ENCODE data around the gene RGS13.

Gene RGS13

GRCh38 chr1:192626366-192627179, 9.4 kb upstream of the RGS13 start:
- DNase-seq (ENCODE audit: low spot score): no peak

- no peak for DNase-seq (ENCODE audit: low spot score)
Measured at GRCh38 chr1:192627901-192628300, 8.0 kb upstream of the RGS13 start.

GRCh38 chr1:192628396-192629057, 7.4 kb upstream of the RGS13 start:
- DNase-seq (ENCODE audit: low spot score): no peak

GRCh38 chr1:192629612-192630011, 6.3 kb upstream of the RGS13 start:
- no peak for DNase-seq (ENCODE audit: low spot score)

GRCh38 chr1:192630521-192631287, 5.2 kb upstream of the RGS13 start:
- no peak for DNase-seq (ENCODE audit: low spot score)

- DNase-seq (ENCODE audit: low spot score): no peak
Measured at GRCh38 chr1:192631749-192632148, 4.2 kb upstream of the RGS13 start.

- DNase-seq (ENCODE audit: low spot score): no peak
Measured at GRCh38 chr1:192632188-192632587, 3.8 kb upstream of the RGS13 start.

GRCh38 chr1:192632641-192633532, 3.1 kb upstream of the RGS13 start:
- no peak for DNase-seq (ENCODE audit: low spot score)

GRCh38 chr1:192633533-192634253, 2.3 kb upstream of the RGS13 start:
- DNase-seq (ENCODE audit: low spot score): no peak

- no peak for DNase-seq (ENCODE audit: low spot score)
Measured at GRCh38 chr1:192635041-192635440, 906 bp upstream of the RGS13 start.

- no peak for DNase-seq (ENCODE audit: low spot score)
Measured at GRCh38 chr1:192639607-192640368, 3.8 kb downstream of the RGS13 start.

- DNase-seq (ENCODE audit: low spot score): no peak
Measured at GRCh38 chr1:192652159-192652558, 16.2 kb downstream of the RGS13 start.

GRCh38 chr1:192654120-192654519, 18.2 kb downstream of the RGS13 start:
- no peak for DNase-seq (ENCODE audit: low spot score)

- no peak for DNase-seq (ENCODE audit: low spot score)
Measured at GRCh38 chr1:192654591-192655251, 18.8 kb downstream of the RGS13 start.

- DNase-seq (ENCODE audit: low spot score): no peak
Measured at GRCh38 chr1:192657760-192658159, 21.8 kb downstream of the RGS13 start.

GRCh38 chr1:192658255-192658654, 22.3 kb downstream of the RGS13 start:
- DNase-seq (ENCODE audit: low spot score): no peak

- no peak for DNase-seq (ENCODE audit: low spot score)
Measured at GRCh38 chr1:192660613-192661012, 24.7 kb downstream of the RGS13 start.

GRCh38 chr1:192668409-192668983, 32.5 kb downstream of the RGS13 start:
- DNase-seq (ENCODE audit: low spot score): no peak

- DNase-seq (ENCODE audit: low spot score): no peak
Measured at GRCh38 chr1:192669174-192669573, 33.2 kb downstream of the RGS13 start.

Data from cerebellar cortex (tissue), 1 donor.